ENCODE data around the gene LIPJ. TPM values are rescaled to one million over a fixed set of nuclear protein-coding genes. Genes with fewer than 3 reads are reported as not detected.

Gene LIPJ
- total RNA-seq, 2 donors from 2014 or later = not detected

DNA sequence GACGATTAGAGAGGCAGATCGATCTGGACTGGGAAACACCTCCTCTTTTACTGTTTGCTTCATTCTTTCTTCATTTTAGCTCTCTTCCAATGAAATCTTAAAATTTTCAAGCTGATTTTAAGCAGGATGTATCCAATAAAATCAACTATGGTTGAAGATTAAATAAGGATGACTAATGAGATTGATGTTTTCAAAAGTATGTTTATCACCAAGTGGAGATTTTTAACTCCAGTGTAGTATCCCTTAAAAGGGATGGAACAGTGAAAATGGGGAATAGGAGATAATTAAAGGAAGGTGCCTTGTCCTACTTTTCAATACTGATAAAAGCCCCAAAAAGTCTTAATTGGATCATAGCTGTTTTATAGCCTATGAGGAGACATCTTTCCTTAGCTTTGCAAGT lies 66.1 kb downstream of the LIPJ start:
- Mint-ChIP-seq H3K27ac (no peak overlapping the region), H3K4me1 (peaks cover 2% of the 10 kb centered on the region), H3K4me3 (no peak overlapping the region), H3K36me3 (ENCODE audit: low read depth) (no peaks in the 10 kb centered on the region), H3K9me3 (no peaks in the 10 kb centered on the region), H3K27me3 (ENCODE audit: insufficient read depth) (peaks cover 10% of the 10 kb centered on the region)
- H3K9me3 ChIP-seq (ENCODE audit: control insufficient read depth, low read length) = no peaks in the 10 kb centered on the region
- no peaks in the 10 kb centered on the region for H3K36me3 ChIP-seq (ENCODE audit: control insufficient read depth, insufficient read depth, low read length)
- DNase-seq = no peak
- H3K27ac ChIP-seq (ENCODE audit: low read depth, low read length) = no peak overlapping the region
- no peaks in the 10 kb centered on the region for H3K4me1 ChIP-seq (ENCODE audit: control insufficient read depth, insufficient read depth, low read length)
- H3K27me3 ChIP-seq (ENCODE audit: control insufficient read depth, insufficient read depth, low read length, poor library complexity, severe bottlenecking) = no peaks in the 10 kb centered on the region
- H3K9ac ChIP-seq (ENCODE audit: extremely low read depth, low read length, poor library complexity, severe bottlenecking) = no peak overlapping the region
- TF ChIP-seq, protein P1, sequence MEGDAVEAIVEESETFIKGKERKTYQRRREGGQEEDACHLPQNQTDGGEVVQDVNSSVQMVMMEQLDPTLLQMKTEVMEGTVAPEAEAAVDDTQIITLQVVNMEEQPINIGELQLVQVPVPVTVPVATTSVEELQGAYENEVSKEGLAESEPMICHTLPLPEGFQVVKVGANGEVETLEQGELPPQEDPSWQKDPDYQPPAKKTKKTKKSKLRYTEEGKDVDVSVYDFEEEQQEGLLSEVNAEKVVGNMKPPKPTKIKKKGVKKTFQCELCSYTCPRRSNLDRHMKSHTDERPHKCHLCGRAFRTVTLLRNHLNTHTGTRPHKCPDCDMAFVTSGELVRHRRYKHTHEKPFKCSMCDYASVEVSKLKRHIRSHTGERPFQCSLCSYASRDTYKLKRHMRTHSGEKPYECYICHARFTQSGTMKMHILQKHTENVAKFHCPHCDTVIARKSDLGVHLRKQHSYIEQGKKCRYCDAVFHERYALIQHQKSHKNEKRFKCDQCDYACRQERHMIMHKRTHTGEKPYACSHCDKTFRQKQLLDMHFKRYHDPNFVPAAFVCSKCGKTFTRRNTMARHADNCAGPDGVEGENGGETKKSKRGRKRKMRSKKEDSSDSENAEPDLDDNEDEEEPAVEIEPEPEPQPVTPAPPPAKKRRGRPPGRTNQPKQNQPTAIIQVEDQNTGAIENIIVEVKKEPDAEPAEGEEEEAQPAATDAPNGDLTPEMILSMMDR (conservative IDR thresholded peaks at IDR 0.05) = no peak
- no peak overlapping the region for H3K4me3 ChIP-seq (ENCODE audit: low read length)
- 91% methylated on average over 2 of the region's 2 CpGs; no CpG with 5 or more reads in 1 of the 2 experiments for WGBS, 2 experiments (ENCODE audit: insufficient coverage in 1 of 2, insufficient read length in 1 of 2)

Other genes with a start within 250 kb of the LIPJ start
- 10 to 100 TPM; 10.1 to 12.3 TPM for gene RNLS, start 3.4 kb upstream of the LIPJ start, total RNA-seq
- not detected for gene LIPF, start 77.7 kb downstream of the LIPJ start, total RNA-seq
- not detected for gene LIPK, start 119.5 kb downstream of the LIPJ start, total RNA-seq
- gene LIPN, start 173.3 kb downstream of the LIPJ start, total RNA-seq = not detected
- gene LIPM, start 216.0 kb downstream of the LIPJ start, total RNA-seq = not detected

All from endodermal cell (in vitro differentiated cells).